HG02610 (cell line): ENCODE results near the gene ALOX5AP.

Source experiments
- ATAC-seq: cut with Tn5 transposase; IDR thresholded peaks from one replicate; pipeline ENCODE4 v1.9.1; 2021; ENCODE audit warnings: mild to moderate bottlenecking, moderate library complexity; ENCODE audit not compliant: unreplicated experiment

Gene ALOX5AP

DNA sequence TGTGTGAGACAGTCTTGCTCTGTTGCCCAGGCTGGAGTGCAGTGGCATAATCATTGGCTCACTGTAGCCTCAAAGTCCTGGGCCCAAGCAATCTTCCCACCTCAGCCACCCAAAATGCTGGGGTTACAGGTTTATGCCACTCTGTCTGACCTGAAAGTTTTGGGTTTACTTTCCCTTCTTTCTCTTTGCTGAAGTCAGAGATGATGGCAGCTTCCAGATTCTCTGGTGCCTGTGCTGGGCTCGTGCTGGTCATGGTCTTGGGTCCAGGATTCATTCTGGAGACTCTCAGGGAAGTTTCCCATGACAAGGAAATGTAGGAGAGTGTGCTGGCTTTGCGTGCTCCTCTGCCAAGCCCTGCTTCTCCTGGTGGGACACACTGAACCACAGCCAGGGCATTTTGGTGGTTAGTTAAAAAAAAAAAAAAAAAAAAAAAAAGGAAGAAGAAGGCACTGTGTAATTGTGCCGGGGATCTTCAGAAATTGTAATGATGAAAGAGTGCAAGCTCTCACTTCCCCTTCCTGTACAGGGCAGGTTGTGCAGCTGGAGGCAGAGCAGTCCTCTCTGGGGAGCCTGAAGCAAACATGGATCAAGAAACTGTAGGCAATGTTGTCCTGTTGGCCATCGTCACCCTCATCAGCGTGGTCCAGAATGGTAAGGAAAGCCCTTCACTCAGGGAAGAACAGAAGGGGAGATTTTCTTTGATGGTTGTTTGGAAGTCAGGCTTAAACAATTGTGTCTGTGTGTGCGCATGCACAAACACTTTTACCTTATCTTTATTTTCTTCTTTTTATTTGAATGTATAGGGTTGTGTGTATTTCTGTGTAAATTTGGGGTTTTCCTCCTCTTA lies at the start of gene ALOX5AP:
Gene ALOX5AP (plus strand): TSS at position 519 of the 847 bp plus-strand sequence. CDS start 63 bp downstream, at position 582.
- ATAC-seq: peak; percentile 71

GRCh38 chr13:30685987-30686386 lies 49.4 kb upstream of the ALOX5AP start:
- no peak for ATAC-seq

GRCh38 chr13:30687601-30688000 lies 47.7 kb upstream of the ALOX5AP start:
- no peak for ATAC-seq

DNA sequence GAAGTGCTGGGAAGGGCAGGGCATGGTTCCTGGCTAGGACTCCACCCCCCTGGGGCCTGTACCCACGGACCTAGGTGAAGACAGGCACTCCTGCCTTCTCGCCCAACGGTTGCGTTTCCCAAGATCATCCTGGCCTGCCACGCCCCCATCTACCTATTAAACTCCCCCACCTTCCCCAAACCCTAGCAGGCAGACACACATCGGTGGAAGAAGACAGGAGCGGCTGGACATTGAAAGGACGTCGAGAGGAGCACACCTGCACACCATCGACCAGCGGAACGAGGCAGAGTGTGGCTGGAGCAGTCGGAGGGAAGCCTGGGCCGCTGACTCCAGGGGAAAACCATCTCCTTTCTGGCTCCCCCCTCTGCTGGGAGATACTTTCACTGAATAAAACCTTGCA lies 45.6 kb upstream of the ALOX5AP start:
- no peak for ATAC-seq

GRCh38 chr13:30690282-30691188 lies 44.8 kb upstream of the ALOX5AP start:
- ATAC-seq: no peak

DNA sequence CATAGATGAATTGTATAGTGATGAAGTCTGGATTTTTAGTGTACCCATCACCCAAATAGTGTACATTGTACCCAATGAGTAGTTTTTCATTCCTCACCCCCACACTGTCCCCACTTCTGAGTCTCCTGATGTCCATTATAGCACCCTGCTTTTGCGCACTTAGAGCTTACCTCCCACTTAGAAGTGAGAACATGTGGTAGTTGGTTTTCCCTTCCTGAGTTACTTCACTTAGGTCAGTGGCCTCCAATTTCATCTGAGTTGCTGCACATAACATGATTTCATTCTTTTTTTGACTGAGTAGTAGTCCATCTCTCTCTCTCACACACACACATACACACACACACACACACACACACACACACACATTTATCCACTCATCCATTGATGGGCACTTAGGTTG lies 43.2 kb upstream of the ALOX5AP start:
- ATAC-seq: no peak

GRCh38 chr13:30696278-30697176 lies 38.8 kb upstream of the ALOX5AP start:
- ATAC-seq: no peak

DNA sequence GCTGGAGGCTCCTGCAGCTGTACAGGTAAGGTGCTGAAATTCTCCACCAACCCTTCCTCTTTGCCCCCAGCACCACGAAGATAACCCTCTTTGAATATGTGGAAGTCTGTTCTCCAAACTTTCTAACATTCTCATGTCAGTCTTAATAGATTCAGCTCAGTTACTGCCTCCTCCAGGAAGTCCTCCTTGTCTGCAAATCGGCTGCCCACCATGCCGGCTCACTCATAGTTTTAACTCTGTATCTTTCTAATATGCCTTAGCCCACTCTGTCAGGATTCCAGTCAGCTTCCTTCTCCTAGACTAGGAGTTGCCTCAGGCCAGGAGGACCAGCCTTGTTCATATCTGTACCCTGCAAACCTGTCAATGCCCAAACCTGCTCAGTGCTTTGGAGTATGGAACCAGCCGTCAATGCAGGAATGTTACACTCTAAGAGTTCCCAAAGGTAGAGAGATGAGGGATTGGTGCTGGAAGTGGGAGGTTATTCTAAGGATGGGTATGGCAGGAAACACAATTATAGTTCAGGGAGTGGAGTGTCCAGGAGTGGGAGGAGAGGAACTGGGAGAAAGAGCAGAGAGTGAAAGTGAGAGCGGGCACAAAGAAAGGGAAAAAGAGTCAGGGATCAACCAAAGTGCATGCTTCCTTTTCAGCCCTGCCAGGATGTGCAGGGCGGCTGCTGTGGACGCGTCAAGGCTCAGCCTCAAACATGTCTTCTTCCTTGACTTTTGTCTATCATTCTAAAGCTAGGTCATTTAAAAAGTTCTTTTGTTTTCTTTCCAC lies 38.0 kb upstream of the ALOX5AP start:
- no peak for ATAC-seq

GRCh38 chr13:30697996-30698401 lies 37.3 kb upstream of the ALOX5AP start:
- ATAC-seq: no peak

DNA sequence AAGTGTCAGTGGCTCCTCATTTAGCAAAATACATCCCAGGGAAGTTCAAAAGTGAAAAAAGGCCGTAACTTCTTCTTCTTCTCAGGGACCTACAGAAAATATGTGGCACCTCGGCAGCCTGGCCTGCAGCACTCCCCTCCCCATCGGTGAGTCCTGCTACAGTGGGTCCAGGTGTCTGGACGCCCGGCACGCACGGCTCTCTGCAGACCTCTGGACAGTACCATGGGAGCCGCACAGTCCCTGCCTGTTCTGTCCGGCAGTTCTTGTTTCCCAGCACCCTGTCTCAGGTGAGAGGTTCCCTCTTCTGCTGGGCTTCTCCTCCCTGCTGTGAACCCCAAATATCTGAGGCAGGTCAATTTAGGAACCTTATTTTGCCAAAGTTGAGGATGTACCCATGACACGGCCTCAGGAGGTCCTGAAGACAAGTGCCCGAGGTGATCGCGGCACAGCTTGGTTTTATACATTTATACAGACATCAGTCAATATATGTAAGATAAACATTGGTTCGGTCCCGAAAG lies 36.8 kb upstream of the ALOX5AP start:
- no peak for ATAC-seq

GRCh38 chr13:30700364-30700763 lies 35.0 kb upstream of the ALOX5AP start:
- ATAC-seq: no peak

- ATAC-seq: no peak
Measured at GRCh38 chr13:30702006-30702405, 33.3 kb upstream of the ALOX5AP start.

DNA sequence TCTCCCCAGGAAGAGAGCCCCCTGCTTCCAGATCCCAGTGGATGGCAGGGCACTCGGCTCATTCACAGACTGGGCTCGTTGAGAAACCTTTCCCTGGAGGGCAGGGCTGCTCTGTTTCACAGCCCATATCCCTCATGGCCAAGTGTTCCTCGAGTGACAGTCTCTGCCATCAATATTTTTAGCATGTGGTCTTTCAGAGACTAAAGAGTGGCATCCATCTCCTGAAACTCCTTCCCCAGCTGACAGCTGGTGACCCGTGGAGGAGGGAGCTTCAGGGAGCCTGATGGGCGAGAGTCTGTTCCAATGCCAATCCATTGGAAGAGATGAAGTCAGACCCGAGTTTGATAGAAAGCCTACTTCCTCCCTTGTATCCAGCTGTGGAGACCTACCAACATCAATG lies 30.7 kb upstream of the ALOX5AP start:
- ATAC-seq: no peak

- no peak for ATAC-seq
Measured at GRCh38 chr13:30705680-30706079, 29.7 kb upstream of the ALOX5AP start.

DNA sequence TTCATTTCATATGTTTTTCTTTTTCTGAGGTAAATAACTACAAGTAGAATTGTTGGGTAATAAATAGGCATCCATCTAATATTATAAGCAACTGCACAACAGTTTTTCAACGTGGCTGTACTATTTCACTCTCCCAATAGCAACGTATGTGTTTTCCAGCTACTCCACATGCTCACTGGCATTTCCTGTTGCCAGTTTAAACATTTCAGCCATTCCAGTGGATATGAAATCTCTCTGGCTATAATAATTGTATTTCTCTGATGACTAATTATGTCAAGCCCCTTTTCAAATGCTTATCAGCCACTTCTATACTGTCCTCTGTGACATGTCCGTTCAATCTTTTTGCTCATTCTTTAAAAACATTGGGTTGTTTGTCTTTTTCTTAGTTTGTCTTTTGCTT lies 26.8 kb upstream of the ALOX5AP start:
- ATAC-seq: no peak

- ATAC-seq: no peak
Measured at GRCh38 chr13:30710442-30710841, 24.9 kb upstream of the ALOX5AP start.

- no peak for ATAC-seq
Measured at GRCh38 chr13:30711375-30711774, 24.0 kb upstream of the ALOX5AP start.

DNA sequence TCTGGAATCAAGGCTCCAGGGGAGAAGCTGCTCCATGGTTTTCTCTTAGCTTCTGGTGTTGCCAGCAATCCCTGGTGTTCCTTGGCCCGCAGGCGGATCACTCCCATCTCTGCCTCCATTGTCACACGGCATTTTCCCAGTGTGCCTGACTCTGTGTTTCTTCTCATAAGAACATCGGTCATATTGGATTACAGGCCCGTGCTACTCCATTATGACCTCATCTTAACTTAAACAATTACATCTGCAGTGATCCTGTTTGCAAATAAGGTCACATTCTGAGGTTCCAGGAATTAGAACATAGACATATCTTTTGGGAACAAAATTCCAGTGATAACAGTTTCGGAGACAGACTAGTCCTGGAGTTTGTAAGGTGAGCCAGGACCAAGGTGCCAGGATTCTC lies 23.5 kb upstream of the ALOX5AP start:
- ATAC-seq: no peak
